ENCODE results near the gene SYT15. TPM values are rescaled to one million over a fixed set of nuclear protein-coding genes. Genes with fewer than 3 reads are reported as not detected.
"Not testable (repeated sequence)": the region's sequence is repeated elsewhere in the genome, so short reads cannot be mapped to it uniquely, and the experiment has no call there.

The SYT15 gene
- total and polyA plus RNA-seq, 4 donors = 0.13 to 24.8 (median 4.8) TPM

DNA sequence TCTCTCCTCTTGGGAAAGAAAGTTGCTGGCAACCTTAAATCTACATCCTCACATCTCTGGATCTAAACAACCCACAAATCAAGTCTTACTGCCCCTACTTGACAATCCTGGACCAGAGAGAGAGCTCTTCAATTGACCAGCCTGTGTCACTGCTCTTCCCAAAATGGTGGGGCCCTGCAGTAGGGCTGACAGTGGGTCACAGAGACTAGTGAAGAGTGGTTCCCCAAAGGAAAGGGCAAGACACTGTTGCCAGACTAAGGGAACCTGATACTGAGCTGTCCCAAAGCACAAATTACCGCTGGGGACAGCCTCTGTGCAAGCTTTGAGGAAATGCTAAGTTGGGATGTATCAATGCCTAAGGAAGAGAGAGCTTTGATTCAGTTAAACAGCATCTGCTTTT is 18.0 kb upstream of the SYT15 start:
- DNase-seq = peak in 1 of 2 donors; percentile 34
- 72 to 85% methylated on average over 1 of the region's 1 CpG for WGBS, 2 donors

DNA sequence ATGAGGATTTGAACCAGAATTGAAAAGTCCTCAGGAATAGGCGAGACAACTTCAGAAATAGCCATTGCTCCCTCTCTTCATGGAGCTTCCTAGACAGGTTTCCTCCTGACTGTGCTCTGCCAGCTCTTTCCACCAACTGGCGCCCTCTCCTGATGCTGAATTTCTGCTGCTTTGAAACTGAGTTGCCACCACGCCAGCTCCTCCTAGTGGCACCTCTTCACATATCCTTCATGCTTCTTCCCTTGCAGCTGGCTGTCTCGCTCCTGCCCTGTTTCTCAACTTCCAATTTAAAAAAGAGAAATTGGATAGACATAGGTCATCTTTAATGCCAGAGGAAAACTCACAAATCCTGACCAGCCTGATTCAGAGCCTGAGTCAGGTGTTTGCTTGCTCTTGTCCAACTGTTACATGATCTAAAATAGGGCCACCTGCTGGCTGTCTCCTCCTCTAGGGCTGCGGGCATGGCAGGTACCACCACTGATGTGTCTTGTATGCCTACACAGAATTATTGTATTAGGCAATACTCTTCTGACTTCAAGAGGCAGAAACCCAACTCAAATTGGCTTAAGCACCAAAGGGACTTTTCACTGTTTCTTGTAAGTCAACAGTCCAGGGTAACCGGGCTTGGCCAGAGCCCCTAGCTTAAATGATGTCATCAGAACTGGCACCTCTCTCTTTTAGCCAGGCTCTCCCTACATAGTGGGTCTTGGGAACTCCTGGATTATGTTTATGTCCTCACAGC is 13.2 kb upstream of the SYT15 start:
- H3K4me3 ChIP-seq (ENCODE audit: low read length in 2 of 2); H3K9me3 ChIP-seq (ENCODE audit: control insufficient read depth, low read length); H3K27me3 ChIP-seq (ENCODE audit: control insufficient read depth in 1 of 2, insufficient read depth in 2 of 2, low read length in 1 of 2); H3K27ac ChIP-seq (ENCODE audit: low read depth in 1 of 2, low read length in 2 of 2); H3K4me1 ChIP-seq (ENCODE audit: control insufficient read depth in 1 of 2, insufficient read depth in 2 of 2, low read length in 2 of 2); H3K36me3 ChIP-seq (ENCODE audit: control insufficient read depth in 1 of 2, insufficient read depth in 2 of 2, low read length in 1 of 2); intact Hi-C loops (cut with DNase I): not testable (repeated sequence)
- WGBS, 2 donors = 5 to 7% methylated on average over 4 of the region's 6 CpGs
- DNase-seq = peak; percentile 75 to 82
- ATAC-seq (ENCODE audit: low FRiP score) = peak; percentile 85

More for the DNA sequence above, 18.0 kb upstream of the SYT15 start:
- intact Hi-C loops (cut with DNase I) = no loop called here
- no peaks in the 10 kb centered on the region for H3K36me3 ChIP-seq (ENCODE audit: control insufficient read depth in 1 of 2, insufficient read depth in 2 of 2, low read length in 1 of 2)
- H3K9me3 ChIP-seq (ENCODE audit: control insufficient read depth, low read length) = no peaks in the 10 kb centered on the region
- no peak overlapping the region for H3K4me3 ChIP-seq (ENCODE audit: low read length in 2 of 2)
- ATAC-seq (ENCODE audit: low FRiP score) = no peak
- H3K27me3 ChIP-seq (ENCODE audit: control insufficient read depth in 1 of 2, insufficient read depth in 2 of 2, low read length in 1 of 2) = no peaks in the 10 kb centered on the region
- no peak overlapping the region for H3K27ac ChIP-seq (ENCODE audit: low read depth in 1 of 2, low read length in 2 of 2)
- H3K4me1 ChIP-seq (ENCODE audit: control insufficient read depth in 1 of 2, insufficient read depth in 2 of 2, low read length in 2 of 2) = no peaks in the 10 kb centered on the region

DNA sequence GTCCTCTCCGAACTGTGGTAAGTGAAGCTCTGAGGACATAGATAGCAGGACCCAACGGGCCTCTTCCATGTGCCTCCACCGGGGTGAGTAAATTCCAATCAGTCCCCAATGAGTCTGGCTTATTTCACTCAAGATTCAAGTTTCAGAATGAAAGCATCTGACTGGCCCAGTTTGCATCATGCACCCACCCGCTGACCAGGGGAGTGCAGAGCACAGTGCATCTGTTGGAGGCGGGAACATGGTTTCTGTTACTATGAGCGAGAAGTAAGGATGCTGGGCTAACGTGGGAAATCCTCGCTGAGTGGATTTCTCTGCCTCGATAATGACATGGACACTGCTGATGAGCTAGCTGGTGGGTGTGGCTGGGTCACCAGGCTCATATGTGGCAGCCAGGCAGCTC is 11.8 kb upstream of the SYT15 start:
- H3K4me3 ChIP-seq (ENCODE audit: low read length in 2 of 2); ATAC-seq (ENCODE audit: low FRiP score); H3K27me3 ChIP-seq (ENCODE audit: control insufficient read depth in 1 of 2, insufficient read depth in 2 of 2, low read length in 1 of 2); H3K27ac ChIP-seq (ENCODE audit: low read depth in 1 of 2, low read length in 2 of 2); intact Hi-C loops (cut with DNase I); H3K36me3 ChIP-seq (ENCODE audit: control insufficient read depth in 1 of 2, insufficient read depth in 2 of 2, low read length in 1 of 2); H3K9me3 ChIP-seq (ENCODE audit: control insufficient read depth, low read length); H3K4me1 ChIP-seq (ENCODE audit: control insufficient read depth in 1 of 2, insufficient read depth in 2 of 2, low read length in 2 of 2): not testable (repeated sequence)
- DNase-seq = peak in 1 of 2 donors; percentile 20
- 95 to 97% methylated on average over 3 to 4 of the region's 9 CpGs for WGBS, 2 donors

DNA sequence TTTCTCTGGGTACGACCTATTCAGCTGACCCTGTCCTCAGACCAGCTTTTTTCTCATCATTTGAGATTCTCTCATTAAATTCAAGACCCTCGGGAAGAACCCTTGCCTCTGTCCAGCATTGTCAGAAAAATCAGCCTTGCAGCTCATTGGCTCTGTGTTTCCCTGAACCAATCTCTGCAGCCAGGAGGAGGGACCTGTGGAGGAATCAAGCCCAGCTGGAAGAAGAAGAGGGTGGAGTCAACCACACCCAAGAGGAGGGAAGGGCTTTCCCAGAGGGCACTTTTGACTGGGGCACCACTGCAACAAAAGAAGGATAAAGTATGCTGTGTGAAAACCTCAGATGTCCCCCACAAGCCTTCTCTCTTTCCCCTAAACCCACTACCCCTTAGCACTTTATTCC is 8.3 kb upstream of the SYT15 start:
- DNase-seq; H3K27me3 ChIP-seq (ENCODE audit: control insufficient read depth in 1 of 2, insufficient read depth in 2 of 2, low read length in 1 of 2); H3K36me3 ChIP-seq (ENCODE audit: control insufficient read depth in 1 of 2, insufficient read depth in 2 of 2, low read length in 1 of 2); H3K4me3 ChIP-seq (ENCODE audit: low read length in 2 of 2); H3K4me1 ChIP-seq (ENCODE audit: control insufficient read depth in 1 of 2, insufficient read depth in 2 of 2, low read length in 2 of 2); intact Hi-C loops (cut with DNase I); H3K27ac ChIP-seq (ENCODE audit: low read depth in 1 of 2, low read length in 2 of 2); H3K9me3 ChIP-seq (ENCODE audit: control insufficient read depth, low read length); ATAC-seq (ENCODE audit: low FRiP score): not testable (repeated sequence)
- no CpG with 5 or more reads among the region's 2 CpGs for WGBS, 2 donors

DNA sequence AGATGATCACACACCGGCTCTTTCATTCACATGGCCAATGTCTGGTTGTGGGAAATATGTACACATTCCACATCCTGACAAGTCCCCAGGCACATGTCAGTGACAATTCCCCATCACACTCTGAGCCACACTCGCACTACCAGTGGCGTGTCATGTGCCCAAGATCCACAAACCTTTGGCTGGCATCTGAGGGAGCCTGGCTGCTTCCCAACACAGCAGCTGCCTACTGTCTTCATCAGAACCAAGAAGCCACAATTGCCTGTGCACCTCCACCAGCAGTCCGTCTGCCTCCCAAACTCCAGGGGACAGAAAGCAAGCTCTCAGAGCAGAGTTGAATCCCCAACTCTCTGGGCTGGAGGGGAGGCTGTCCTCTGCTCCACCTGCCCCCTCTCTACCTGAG is 6.2 kb upstream of the SYT15 start:
- H3K27me3 ChIP-seq (ENCODE audit: control insufficient read depth in 1 of 2, insufficient read depth in 2 of 2, low read length in 1 of 2); H3K27ac ChIP-seq (ENCODE audit: low read depth in 1 of 2, low read length in 2 of 2); ATAC-seq (ENCODE audit: low FRiP score); H3K4me1 ChIP-seq (ENCODE audit: control insufficient read depth in 1 of 2, insufficient read depth in 2 of 2, low read length in 2 of 2); H3K36me3 ChIP-seq (ENCODE audit: control insufficient read depth in 1 of 2, insufficient read depth in 2 of 2, low read length in 1 of 2); intact Hi-C loops (cut with DNase I); H3K4me3 ChIP-seq (ENCODE audit: low read length in 2 of 2); H3K9me3 ChIP-seq (ENCODE audit: control insufficient read depth, low read length): not testable (repeated sequence)
- WGBS, 2 donors = 28 to 31% methylated on average over 3 of the region's 4 CpGs
- peak in 1 of 2 donors; percentile 21 for DNase-seq

DNA sequence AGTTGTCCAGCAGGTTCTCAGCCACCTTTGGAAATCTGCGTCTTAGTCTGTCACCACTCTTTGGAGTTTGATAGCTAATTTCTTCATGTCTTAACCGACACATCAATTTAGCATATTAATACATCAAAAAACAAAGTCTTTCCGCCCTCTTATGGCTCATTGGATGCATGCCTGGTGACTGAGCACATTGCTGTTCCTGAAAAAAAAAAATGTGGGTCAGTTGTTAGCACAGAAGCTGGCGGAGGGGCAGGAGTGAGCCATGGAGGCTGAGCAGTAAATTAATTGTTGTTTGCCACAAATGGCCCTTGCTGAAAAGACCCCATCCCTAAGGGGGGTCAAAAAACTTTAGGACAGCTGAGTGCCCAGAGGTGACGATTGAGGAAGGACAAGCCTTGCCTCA is 5.6 kb upstream of the SYT15 start:
- intact Hi-C loops (cut with DNase I); H3K36me3 ChIP-seq (ENCODE audit: control insufficient read depth in 1 of 2, insufficient read depth in 2 of 2, low read length in 1 of 2); ATAC-seq (ENCODE audit: low FRiP score); H3K4me3 ChIP-seq (ENCODE audit: low read length in 2 of 2); H3K27ac ChIP-seq (ENCODE audit: low read depth in 1 of 2, low read length in 2 of 2); H3K4me1 ChIP-seq (ENCODE audit: control insufficient read depth in 1 of 2, insufficient read depth in 2 of 2, low read length in 2 of 2); H3K27me3 ChIP-seq (ENCODE audit: control insufficient read depth in 1 of 2, insufficient read depth in 2 of 2, low read length in 1 of 2); H3K9me3 ChIP-seq (ENCODE audit: control insufficient read depth, low read length): not testable (repeated sequence)
- 4 to 20% methylated on average over 3 to 4 of the region's 5 CpGs for WGBS, 2 donors
- peak in 1 of 2 donors; percentile 40 for DNase-seq

DNA sequence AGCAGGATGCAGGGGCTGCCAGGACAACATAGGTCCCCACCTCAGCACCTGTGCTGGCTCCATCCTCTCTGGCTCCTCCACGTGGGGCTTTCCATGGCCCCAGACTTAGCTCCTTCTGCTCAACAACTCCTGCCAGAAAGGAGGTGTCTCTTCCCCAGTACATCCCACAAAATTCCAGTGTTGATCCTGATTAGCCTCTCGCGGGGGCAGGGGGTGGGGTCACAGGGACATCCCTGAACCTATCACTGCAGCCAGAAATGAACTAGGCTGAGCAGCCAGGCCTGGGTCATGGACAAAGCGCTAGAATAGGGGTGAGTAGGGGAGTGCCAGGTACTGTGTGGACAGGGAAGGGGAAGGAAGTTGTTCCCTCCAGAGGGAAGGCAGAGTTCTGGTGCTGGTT is 5.0 kb upstream of the SYT15 start:
- H3K4me3 ChIP-seq (ENCODE audit: low read length in 2 of 2); H3K36me3 ChIP-seq (ENCODE audit: control insufficient read depth in 1 of 2, insufficient read depth in 2 of 2, low read length in 1 of 2); ATAC-seq (ENCODE audit: low FRiP score); H3K27me3 ChIP-seq (ENCODE audit: control insufficient read depth in 1 of 2, insufficient read depth in 2 of 2, low read length in 1 of 2); H3K4me1 ChIP-seq (ENCODE audit: control insufficient read depth in 1 of 2, insufficient read depth in 2 of 2, low read length in 2 of 2); H3K9me3 ChIP-seq (ENCODE audit: control insufficient read depth, low read length); H3K27ac ChIP-seq (ENCODE audit: low read depth in 1 of 2, low read length in 2 of 2); intact Hi-C loops (cut with DNase I); DNase-seq: not testable (repeated sequence)
- WGBS, 2 donors = 75 to 87% methylated on average over 3 to 4 of the region's 4 CpGs

DNA sequence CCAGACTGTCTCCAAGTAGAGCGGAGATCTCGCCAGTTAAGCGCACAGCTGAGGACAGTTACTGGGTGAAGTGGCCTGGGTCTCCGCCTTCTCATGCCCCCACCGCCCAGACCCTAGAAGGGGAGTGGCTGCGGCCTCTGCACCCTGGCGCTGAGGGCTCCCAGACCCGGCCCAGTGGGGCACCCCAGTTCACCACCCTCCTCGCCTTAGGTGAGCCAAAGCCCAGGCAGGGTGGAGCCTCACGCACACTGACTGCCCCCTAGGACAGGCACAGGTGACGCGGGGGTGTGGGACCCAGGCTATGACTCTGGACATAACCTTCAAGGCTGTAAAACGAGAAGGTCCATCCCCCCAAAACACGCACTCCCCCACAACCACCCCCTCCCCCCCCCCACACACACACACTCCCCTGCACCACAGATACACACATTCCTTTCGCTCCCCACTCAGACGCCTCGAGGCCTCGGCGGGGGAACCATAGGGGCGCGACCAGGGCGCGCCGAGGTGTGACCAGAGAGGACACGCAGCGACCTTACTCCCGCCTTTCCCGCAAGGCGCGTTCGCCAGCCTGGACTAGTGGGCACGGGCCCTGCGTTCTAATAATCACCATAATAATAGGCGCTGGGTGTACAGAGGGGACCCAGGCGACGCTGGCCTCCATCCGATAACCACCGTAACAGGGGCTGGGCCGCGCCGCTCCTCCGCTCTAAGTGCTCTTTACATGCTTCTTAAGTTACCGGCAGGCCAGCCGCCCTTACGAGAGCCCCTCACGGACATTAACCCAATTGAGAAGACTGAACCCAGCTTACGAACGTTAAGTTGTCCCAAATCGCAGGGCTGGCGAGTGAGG is 1.1 kb upstream of the SYT15 start:
- H3K36me3 ChIP-seq (ENCODE audit: control insufficient read depth in 1 of 2, insufficient read depth in 2 of 2, low read length in 1 of 2); H3K9me3 ChIP-seq (ENCODE audit: control insufficient read depth, low read length); intact Hi-C loops (cut with DNase I); H3K4me1 ChIP-seq (ENCODE audit: control insufficient read depth in 1 of 2, insufficient read depth in 2 of 2, low read length in 2 of 2); ATAC-seq (ENCODE audit: low FRiP score); H3K4me3 ChIP-seq (ENCODE audit: low read length in 2 of 2); H3K27ac ChIP-seq (ENCODE audit: low read depth in 1 of 2, low read length in 2 of 2); H3K27me3 ChIP-seq (ENCODE audit: control insufficient read depth in 1 of 2, insufficient read depth in 2 of 2, low read length in 1 of 2): not testable (repeated sequence)
- 39 to 43% methylated on average over 32 to 42 of the region's 50 CpGs for WGBS, 2 donors
- DNase-seq = peak in 1 of 2 donors; percentile 26

DNA sequence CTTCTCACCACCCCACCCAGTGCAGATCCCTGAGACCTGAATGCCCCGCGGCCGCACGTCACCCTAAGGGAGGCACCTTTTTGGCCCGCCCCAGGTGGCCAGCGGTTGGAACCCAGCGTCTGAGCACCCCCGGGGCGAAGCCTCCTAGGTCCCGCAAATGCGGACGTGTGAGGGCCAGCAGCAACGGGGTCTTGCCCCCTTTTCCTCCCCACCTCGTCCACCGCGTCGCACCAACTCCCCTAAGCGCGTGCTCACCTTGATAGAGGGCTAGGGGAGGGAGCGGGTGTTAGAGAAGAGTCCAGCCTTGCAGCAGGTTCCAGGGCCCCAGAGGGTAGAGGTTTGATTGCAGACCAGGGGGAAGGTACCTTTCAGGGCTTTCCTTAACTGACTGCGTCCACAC is 450 bp downstream of the SYT15 start:
- WGBS, 2 donors = 60% methylated on average over 1 to 13 of the region's 21 CpGs
- H3K9me3 ChIP-seq (ENCODE audit: control insufficient read depth, low read length); H3K27me3 ChIP-seq (ENCODE audit: control insufficient read depth in 1 of 2, insufficient read depth in 2 of 2, low read length in 1 of 2); H3K36me3 ChIP-seq (ENCODE audit: control insufficient read depth in 1 of 2, insufficient read depth in 2 of 2, low read length in 1 of 2); ATAC-seq (ENCODE audit: low FRiP score); intact Hi-C loops (cut with DNase I); H3K4me3 ChIP-seq (ENCODE audit: low read length in 2 of 2); H3K4me1 ChIP-seq (ENCODE audit: control insufficient read depth in 1 of 2, insufficient read depth in 2 of 2, low read length in 2 of 2); H3K27ac ChIP-seq (ENCODE audit: low read depth in 1 of 2, low read length in 2 of 2); DNase-seq: not testable (repeated sequence)

Measured in aorta (tissue), 5 donors.